ENCODE measurements around the gene LST1.

DNA sequence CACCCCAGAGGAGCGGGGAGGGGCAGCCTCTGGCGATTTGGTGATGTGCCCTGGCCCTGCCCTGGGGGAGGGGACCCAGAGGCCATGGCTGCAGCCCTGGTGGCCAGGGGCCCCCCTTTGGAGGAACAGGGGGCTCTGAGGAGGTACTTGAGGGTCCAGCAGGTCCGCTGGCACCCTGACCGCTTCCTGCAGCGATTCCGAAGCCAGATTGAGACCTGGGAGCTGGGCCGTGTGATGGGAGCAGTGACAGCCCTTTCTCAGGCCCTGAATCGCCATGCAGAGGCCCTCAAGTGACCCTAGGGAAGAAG lies 27.8 kb upstream of the LST1 start:
- TF ChIP-seq CTCF (IDR thresholded peaks at IDR 0.05) (no peak), POLR2A (IDR thresholded peaks at IDR 0.05) (no peak)
